H9 (cell line): ENCODE measurements around the gene GARRE1. TPM values are rescaled to one million over a fixed set of nuclear protein-coding genes. Genes with fewer than 3 reads are reported as not detected.
A peak's percentile ranks its signal among the peaks of the same experiment; 100 is the strongest.
"Not testable (repeated sequence)": the region's sequence is repeated elsewhere in the genome, so short reads cannot be mapped to it uniquely, and the experiment has no call there.

Source experiments
- DNase-seq: peaks from one replicate; pipeline ENCODE4 v3.0.0-alpha.2; 2017
- H2AFZ ChIP-seq: one replicate; pipeline ENCODE4 v1.6.1; 2013; ENCODE audit warnings: mild to moderate bottlenecking, low read length, control low read depth, moderate library complexity
- H2AK5ac ChIP-seq: 2 replicates; pipeline ENCODE4 v1.6.1; 2013; ENCODE audit warnings: low read length, control low read depth, mixed read lengths; ENCODE audit not compliant: insufficient read length
- H2BK120ac ChIP-seq: one replicate; pipeline ENCODE4 v1.6.1; 2013; ENCODE audit warnings: low read depth, mild to moderate bottlenecking, low read length, control low read depth, inconsistent platforms; ENCODE audit not compliant: poor library complexity, severe bottlenecking
- H2BK12ac ChIP-seq: 2 replicates; pipeline ENCODE4 v1.6.1; 2013; ENCODE audit warnings: low read length, control low read depth, mixed read lengths, low read depth; ENCODE audit not compliant: insufficient read length
- H2BK15ac ChIP-seq: 2 replicates; pipeline ENCODE4 v1.6.1; 2013; ENCODE audit warnings: low read depth, low read length, control low read depth
- H2BK20ac ChIP-seq: one replicate; pipeline ENCODE4 v1.6.1; 2013; ENCODE audit warnings: low read depth, mild to moderate bottlenecking, low read length, control low read depth, inconsistent platforms; ENCODE audit not compliant: poor library complexity, severe bottlenecking
- H2BK5ac ChIP-seq: 2 replicates; pipeline ENCODE4 v1.6.1; 2013; ENCODE audit warnings: low read length, control low read depth, mixed read lengths; ENCODE audit not compliant: insufficient read length
- H3K14ac ChIP-seq: 2 replicates; pipeline ENCODE4 v1.6.1; 2013; ENCODE audit warnings: low read length, control low read depth; ENCODE audit not compliant: insufficient read depth
- H3K18ac ChIP-seq: 2 replicates; pipeline ENCODE4 v1.6.1; 2013; ENCODE audit warnings: low read depth, mild to moderate bottlenecking, mixed read lengths, low read length, control low read depth; ENCODE audit not compliant: insufficient read length
- H3K23ac ChIP-seq: 2 replicates; pipeline ENCODE4 v1.6.1; 2013; ENCODE audit warnings: low read length, control low read depth, mixed read lengths, low read depth; ENCODE audit not compliant: insufficient read length
- H3K23me2 ChIP-seq: 2 replicates; pipeline ENCODE4 v1.6.1; 2013; ENCODE audit warnings: low read depth, mild to moderate bottlenecking, mixed read lengths, low read length, control low read depth; ENCODE audit not compliant: insufficient read length, poor library complexity, severe bottlenecking
- H3K27ac ChIP-seq: 2 replicates; pipeline ENCODE4 v1.5.1; 2013; ENCODE audit warnings: low read length, control low read depth, mixed read lengths, low read depth; ENCODE audit not compliant: insufficient read length
- H3K27me3 ChIP-seq: 2 replicates; pipeline ENCODE4 v1.6.1; 2013; ENCODE audit warnings: low read length, control low read depth, inconsistent platforms; ENCODE audit not compliant: insufficient read depth
- H3K4ac ChIP-seq: 2 replicates; pipeline ENCODE4 v1.6.1; 2013; ENCODE audit warnings: low read depth, mild to moderate bottlenecking, control low read depth, inconsistent platforms, low read length, moderate library complexity
- H3K4me1 ChIP-seq: 2 replicates; pipeline ENCODE4 v1.6.1; 2013; ENCODE audit warnings: low read length, control low read depth, inconsistent platforms; ENCODE audit not compliant: insufficient read depth
- H3K4me2 ChIP-seq: 2 replicates; pipeline ENCODE4 v1.6.1; 2013; ENCODE audit warnings: low read length, control low read depth, mixed read lengths; ENCODE audit not compliant: insufficient read length, insufficient read depth
- H3K56ac ChIP-seq: 2 replicates; pipeline ENCODE4 v1.6.1; 2013; ENCODE audit warnings: low read depth, mild to moderate bottlenecking, mixed read lengths, low read length, control low read depth; ENCODE audit not compliant: insufficient read length
- H3K79me1 ChIP-seq: 2 replicates; pipeline ENCODE4 v1.6.1; 2013; ENCODE audit warnings: low read depth, mild to moderate bottlenecking, moderate library complexity, low read length, control low read depth, inconsistent platforms; ENCODE audit not compliant: insufficient read depth, poor library complexity, severe bottlenecking
- H3K79me2 ChIP-seq: 2 replicates; pipeline ENCODE4 v1.6.1; 2013; ENCODE audit warnings: low read length, control low read depth, inconsistent platforms; ENCODE audit not compliant: insufficient read depth
- H3K9ac ChIP-seq: 2 replicates; pipeline ENCODE4 v1.6.1; 2013; ENCODE audit warnings: low read length, control low read depth, mixed read lengths; ENCODE audit not compliant: insufficient read length; ENCODE audit errors: extremely low read depth
- H3K9me3 ChIP-seq: one replicate; pipeline ENCODE4 v1.6.1; 2013; ENCODE audit warnings: low read depth, low read length, inconsistent platforms; ENCODE audit not compliant: control insufficient read depth
- H3T11ph ChIP-seq: one replicate; pipeline ENCODE4 v1.6.1; 2013; ENCODE audit warnings: mild to moderate bottlenecking, low read length, control low read depth, inconsistent platforms
- H4K20me1 ChIP-seq: one replicate; pipeline ENCODE4 v1.6.1; 2013; ENCODE audit not compliant: control insufficient read depth, insufficient read length, insufficient read depth
- H4K5ac ChIP-seq: 2 replicates; pipeline ENCODE4 v1.6.1; 2013; ENCODE audit warnings: low read depth, mild to moderate bottlenecking, mixed read lengths, low read length, control low read depth; ENCODE audit not compliant: insufficient read length
- H4K8ac ChIP-seq: replicated peaks from 2 replicates; pipeline ENCODE4 v1.6.1; 2013; ENCODE audit warnings: low read length, control low read depth, mixed read lengths, low read depth; ENCODE audit not compliant: insufficient read length
- H4K91ac ChIP-seq: 2 replicates; pipeline ENCODE4 v1.6.1; 2013; ENCODE audit warnings: low read depth, mild to moderate bottlenecking, moderate library complexity, mixed read lengths, low read length, control low read depth; ENCODE audit not compliant: insufficient read length
- H3K27ac Mint-ChIP-seq, 3 experiments: 2 replicates in 2 of 3; 3 replicates in 1 of 3; pipeline ENCODE4 v1.8.0; 2020 to 2021; ENCODE audit warnings: mixed read lengths in 3 of 3, mild to moderate bottlenecking in 1 of 3, moderate library complexity in 1 of 3
- H3K27me3 Mint-ChIP-seq: 2 replicates; pipeline ENCODE4 v1.8.0; 2021; ENCODE audit warnings: low read depth, mild to moderate bottlenecking, moderate library complexity, mixed read lengths
- H3K36me3 Mint-ChIP-seq, 3 experiments: 2 replicates in 2 of 3; 3 replicates in 1 of 3; pipeline ENCODE4 v1.8.0; 2020 to 2021; ENCODE audit warnings: low read depth in 3 of 3, mixed read lengths in 3 of 3; ENCODE audit not compliant: insufficient read depth in 1 of 3
- H3K4me1 Mint-ChIP-seq, 2 experiments: 2 replicates each; pipeline ENCODE4 v1.8.0; 2020; ENCODE audit warnings: mixed read lengths in 2 of 2
- H3K4me3 Mint-ChIP-seq, 2 experiments: 2 replicates in 1 of 2; 3 replicates in 1 of 2; pipeline ENCODE4 v1.8.0; 2020 to 2021; ENCODE audit warnings: mild to moderate bottlenecking in 2 of 2, mixed read lengths in 2 of 2, moderate library complexity in 1 of 2
- H3K9me3 Mint-ChIP-seq, 2 experiments: 2 replicates in 1 of 2; 3 replicates in 1 of 2; pipeline ENCODE4 v1.8.0; 2020; ENCODE audit warnings: mild to moderate bottlenecking in 2 of 2, mixed read lengths in 2 of 2, moderate library complexity in 1 of 2
- WGBS: extraction: QIAGEN DNeasy Blood & Tissue Kit; methylation state at CpG from one replicate; pipeline ENCODE4 v1.1.7; 2013; ENCODE audit warnings: missing lambda C conversion rate, low lambda C conversion rate, mixed read lengths; ENCODE audit not compliant: insufficient read length; ENCODE audit errors: extremely low coverage; 5-methylcytosine and 5-hydroxymethylcytosine counted together
- total RNA-seq: library from RNA; stranded (reverse); gene quantifications from 2 replicates; pipeline ENCODE4 v1.2.1, GENCODE V29; 2021
- TF ChIP-seq, protein P1 (sequence below): fragments of 200-600 bp; sonication (generic); conservative IDR thresholded peaks from 3 replicates; pipeline ENCODE4 v1.8.0; 2021; ENCODE audit warnings: antibody characterized with exemption, mild to moderate bottlenecking

GARRE1 gene
- total RNA-seq, 1 experiment from 2014 or later, result 24.1 TPM

DNA sequence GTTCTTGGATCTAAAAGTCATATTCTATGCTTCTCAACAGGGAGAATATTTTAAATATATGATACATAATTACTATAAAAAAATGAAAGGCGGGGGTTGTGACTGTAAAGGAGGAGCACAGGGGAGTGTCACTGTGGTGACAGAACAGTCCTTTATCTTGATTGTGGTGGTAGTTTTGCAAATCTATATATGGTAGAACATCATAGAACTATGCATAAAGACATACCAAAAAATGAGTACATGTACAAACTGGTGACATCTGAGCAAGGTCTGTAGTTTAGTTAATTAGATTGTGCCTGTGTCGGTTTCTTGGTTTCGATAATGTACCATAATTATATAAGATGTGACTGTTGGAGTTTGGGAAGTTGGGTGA is 38.7 kb upstream of the GARRE1 start:
- Histone ChIP-seq H3K4me1 (no peaks in the 10 kb centered on the region), H3K23ac (no peak overlapping the region), H3K14ac (no peak overlapping the region), H3K18ac (no peak overlapping the region), H3K9me3 (no peaks in the 10 kb centered on the region), H3K4ac (no peak overlapping the region), H2BK15ac (no peak overlapping the region), H2BK5ac (no peak overlapping the region), H3K27ac (no peak overlapping the region), H3K27me3 (no peaks in the 10 kb centered on the region), H2AFZ (no peak overlapping the region), H2BK12ac (no peak overlapping the region), H4K5ac (no peak overlapping the region), H3K9ac (no peak overlapping the region), H3K23me2 (no peaks in the 10 kb centered on the region), H3K79me2 (no peaks in the 10 kb centered on the region), H4K20me1 (no peaks in the 10 kb centered on the region), H2BK20ac (no peak overlapping the region), H3K4me2 (no peak overlapping the region), H3K56ac (no peak overlapping the region), H4K91ac (no peak overlapping the region), H2AK5ac (no peak overlapping the region), H4K8ac (no peak overlapping the region), H2BK120ac (no peak overlapping the region), H3T11ph (no peak overlapping the region), H3K79me1 (no peaks in the 10 kb centered on the region)
- no peaks in the 10 kb centered on the region for H3K9me3 Mint-ChIP-seq
- DNase-seq, result no peak
- TF ChIP-seq, protein P1, sequence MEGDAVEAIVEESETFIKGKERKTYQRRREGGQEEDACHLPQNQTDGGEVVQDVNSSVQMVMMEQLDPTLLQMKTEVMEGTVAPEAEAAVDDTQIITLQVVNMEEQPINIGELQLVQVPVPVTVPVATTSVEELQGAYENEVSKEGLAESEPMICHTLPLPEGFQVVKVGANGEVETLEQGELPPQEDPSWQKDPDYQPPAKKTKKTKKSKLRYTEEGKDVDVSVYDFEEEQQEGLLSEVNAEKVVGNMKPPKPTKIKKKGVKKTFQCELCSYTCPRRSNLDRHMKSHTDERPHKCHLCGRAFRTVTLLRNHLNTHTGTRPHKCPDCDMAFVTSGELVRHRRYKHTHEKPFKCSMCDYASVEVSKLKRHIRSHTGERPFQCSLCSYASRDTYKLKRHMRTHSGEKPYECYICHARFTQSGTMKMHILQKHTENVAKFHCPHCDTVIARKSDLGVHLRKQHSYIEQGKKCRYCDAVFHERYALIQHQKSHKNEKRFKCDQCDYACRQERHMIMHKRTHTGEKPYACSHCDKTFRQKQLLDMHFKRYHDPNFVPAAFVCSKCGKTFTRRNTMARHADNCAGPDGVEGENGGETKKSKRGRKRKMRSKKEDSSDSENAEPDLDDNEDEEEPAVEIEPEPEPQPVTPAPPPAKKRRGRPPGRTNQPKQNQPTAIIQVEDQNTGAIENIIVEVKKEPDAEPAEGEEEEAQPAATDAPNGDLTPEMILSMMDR, result no peak
- H3K27ac Mint-ChIP-seq, result peak overlapping the region in 1 of 3 experiments; percentile 35; a peak in 1 of 7 replicates
- H3K27me3 Mint-ChIP-seq, result no peaks in the 10 kb centered on the region
- no peak overlapping the region for H3K4me3 Mint-ChIP-seq
- no peaks in the 10 kb centered on the region for H3K4me1 Mint-ChIP-seq
- no CpG with 5 or more reads among the region's 3 CpGs for WGBS
- H3K36me3 Mint-ChIP-seq, result peaks cover 32 to 67% (median 59%) of the 10 kb centered on the region in 3 experiments

DNA sequence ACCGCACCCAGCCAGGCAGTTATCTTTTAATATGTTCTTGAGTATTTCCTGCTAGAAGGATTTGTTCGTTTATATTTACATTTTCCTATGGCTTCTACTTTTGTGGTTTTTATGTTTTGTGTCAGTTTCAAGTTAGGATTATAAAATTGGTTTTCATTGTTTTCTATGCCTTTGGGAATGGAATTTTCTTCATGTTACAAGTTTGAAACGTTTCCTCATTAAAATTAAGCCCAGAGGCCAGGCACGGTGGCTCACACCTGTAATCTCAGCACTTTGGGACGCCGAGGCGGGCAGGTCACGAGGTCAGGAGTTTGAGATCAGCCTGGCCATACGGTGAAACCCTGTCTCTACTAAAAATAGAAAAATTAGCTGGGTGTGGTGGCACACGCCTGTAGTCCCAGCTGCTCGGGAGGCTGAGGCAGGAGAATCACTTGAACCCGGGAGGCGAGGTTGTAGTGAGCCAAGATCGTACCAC is 37.6 kb upstream of the GARRE1 start:
- H2BK5ac ChIP-seq, H3K14ac ChIP-seq, H3K4me1 ChIP-seq, H3K56ac ChIP-seq, H4K8ac ChIP-seq, H3K9me3 Mint-ChIP-seq, H4K91ac ChIP-seq, H2BK12ac ChIP-seq, DNase-seq, H3K27me3 ChIP-seq, H3K18ac ChIP-seq, H2BK15ac ChIP-seq, H4K5ac ChIP-seq, H3K4me1 Mint-ChIP-seq, H2AK5ac ChIP-seq, H3K9ac ChIP-seq, H3K4me2 ChIP-seq, H3K23ac ChIP-seq, H4K20me1 ChIP-seq, H3K9me3 ChIP-seq, H2BK120ac ChIP-seq, H3K27me3 Mint-ChIP-seq, H3K79me1 ChIP-seq, H3K23me2 ChIP-seq, H2BK20ac ChIP-seq, H3T11ph ChIP-seq, H2AFZ ChIP-seq, H3K79me2 ChIP-seq, H3K27ac ChIP-seq, H3K4ac ChIP-seq, H3K4me3 Mint-ChIP-seq: not testable (repeated sequence)
- Mint-ChIP-seq H3K36me3 (peaks cover 39 to 71% (median 62%) of the 10 kb centered on the region in 3 experiments), H3K27ac (peak overlapping the region in 1 of 3 experiments; percentile 79; a peak in 1 of 7 replicates)
- no CpG with 5 or more reads among the region's 14 CpGs for WGBS
